ENCODE data around the gene FGF21. TPM values are rescaled to one million over a fixed set of nuclear protein-coding genes. Genes with fewer than 3 reads are reported as not detected.

FGF21 gene
- total RNA-seq, 1 donor from 2014 or later = not detected

GRCh38 chr19:48735031-48735615 lies 20.2 kb upstream of the FGF21 start:
- no peak overlapping the region for H3K9ac ChIP-seq (ENCODE audit: low read length)
- Mint-ChIP-seq H3K27me3 (ENCODE audit: low read depth, unreplicated experiment) (peaks cover 14% of the 10 kb centered on the region), H3K9me3 (ENCODE audit: unreplicated experiment) (no peaks in the 10 kb centered on the region), H3K36me3 (ENCODE audit: low read depth, unreplicated experiment) (no peaks in the 10 kb centered on the region), H3K4me1 (ENCODE audit: low read depth, unreplicated experiment) (peaks cover 4% of the 10 kb centered on the region), H3K27ac (ENCODE audit: unreplicated experiment) (no peak overlapping the region), H3K4me3 (ENCODE audit: unreplicated experiment) (peak overlapping the region; percentile 70)
- no peak for FAIRE-seq
- H3K36me3 ChIP-seq (ENCODE audit: insufficient read depth, low read length) = no peaks in the 10 kb centered on the region
- peak overlapping the region; percentile 23 for H3K4me3 ChIP-seq (ENCODE audit: insufficient read depth, low read depth, low read length)
- no peaks in the 10 kb centered on the region for H3K9me3 ChIP-seq (ENCODE audit: insufficient read depth, low read depth, low read length)
- H2AFZ ChIP-seq (ENCODE audit: low read depth, low read length) = peak overlapping the region; percentile 52
- no peak overlapping the region for H3K27ac ChIP-seq (ENCODE audit: low read depth, low read length)
- H3K27me3 ChIP-seq (ENCODE audit: insufficient read depth, low read length) = peaks cover 9% of the 10 kb centered on the region
- TF ChIP-seq, protein P1, sequence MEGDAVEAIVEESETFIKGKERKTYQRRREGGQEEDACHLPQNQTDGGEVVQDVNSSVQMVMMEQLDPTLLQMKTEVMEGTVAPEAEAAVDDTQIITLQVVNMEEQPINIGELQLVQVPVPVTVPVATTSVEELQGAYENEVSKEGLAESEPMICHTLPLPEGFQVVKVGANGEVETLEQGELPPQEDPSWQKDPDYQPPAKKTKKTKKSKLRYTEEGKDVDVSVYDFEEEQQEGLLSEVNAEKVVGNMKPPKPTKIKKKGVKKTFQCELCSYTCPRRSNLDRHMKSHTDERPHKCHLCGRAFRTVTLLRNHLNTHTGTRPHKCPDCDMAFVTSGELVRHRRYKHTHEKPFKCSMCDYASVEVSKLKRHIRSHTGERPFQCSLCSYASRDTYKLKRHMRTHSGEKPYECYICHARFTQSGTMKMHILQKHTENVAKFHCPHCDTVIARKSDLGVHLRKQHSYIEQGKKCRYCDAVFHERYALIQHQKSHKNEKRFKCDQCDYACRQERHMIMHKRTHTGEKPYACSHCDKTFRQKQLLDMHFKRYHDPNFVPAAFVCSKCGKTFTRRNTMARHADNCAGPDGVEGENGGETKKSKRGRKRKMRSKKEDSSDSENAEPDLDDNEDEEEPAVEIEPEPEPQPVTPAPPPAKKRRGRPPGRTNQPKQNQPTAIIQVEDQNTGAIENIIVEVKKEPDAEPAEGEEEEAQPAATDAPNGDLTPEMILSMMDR (IDR thresholded peaks at IDR 0.05; ENCODE audit: insufficient read depth, low read depth, low read length) = no peak
- TF ChIP-seq EZH2 (IDR thresholded peaks at IDR 0.05; ENCODE audit: insufficient read depth, low read length) = no peak
- peak overlapping the region; percentile 67 for H3K4me2 ChIP-seq (ENCODE audit: low read length)
- no peaks in the 10 kb centered on the region for H4K20me1 ChIP-seq (ENCODE audit: insufficient read depth, low read length)
- peaks cover 4% of the 10 kb centered on the region for H3K4me1 ChIP-seq (ENCODE audit: insufficient read depth, low read length)
- peak; percentile 14 for DNase-seq (ENCODE audit: low read depth)
- H3K79me2 ChIP-seq (ENCODE audit: insufficient read depth, low read length) = no peaks in the 10 kb centered on the region

DNA sequence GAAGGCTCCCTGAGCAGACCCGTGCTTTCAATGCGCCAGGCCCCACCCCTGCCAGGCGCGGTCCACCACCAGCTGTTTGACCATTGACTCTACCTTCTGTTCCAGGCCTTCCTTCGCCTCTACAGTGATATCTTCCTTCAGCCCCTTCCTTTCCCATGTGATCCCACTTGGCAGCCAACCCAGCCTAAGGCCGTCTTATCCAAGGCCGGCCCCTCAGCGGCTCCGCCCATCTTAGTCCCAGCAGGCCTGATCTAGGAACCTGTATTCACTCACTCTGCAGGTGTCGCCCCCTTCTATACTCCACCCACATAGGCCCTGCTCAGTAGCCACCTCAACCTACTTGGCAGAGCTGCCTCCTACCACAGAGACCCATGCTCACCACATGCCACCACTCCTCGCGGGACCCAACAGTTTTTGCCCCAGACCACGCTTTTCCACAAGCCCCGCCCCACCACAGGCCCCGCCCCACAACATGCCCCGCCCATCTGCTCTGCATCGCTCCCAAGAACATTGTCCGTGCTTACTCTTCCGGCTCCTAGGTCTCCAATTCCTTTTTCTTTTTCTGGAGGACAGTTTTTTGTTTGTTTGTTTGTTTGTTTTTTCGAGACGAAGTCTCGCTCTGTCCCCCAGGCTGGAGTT lies 17.8 kb upstream of the FGF21 start:
- Mint-ChIP-seq H3K27ac (ENCODE audit: unreplicated experiment) (no peak overlapping the region), H3K4me3 (ENCODE audit: unreplicated experiment) (no peak overlapping the region), H3K4me1 (ENCODE audit: low read depth, unreplicated experiment) (peaks cover 4% of the 10 kb centered on the region), H3K27me3 (ENCODE audit: low read depth, unreplicated experiment) (peaks cover 9% of the 10 kb centered on the region), H3K36me3 (ENCODE audit: low read depth, unreplicated experiment) (no peaks in the 10 kb centered on the region), H3K9me3 (ENCODE audit: unreplicated experiment) (peaks cover 2% of the 10 kb centered on the region)
- no peak for TF ChIP-seq EZH2 (IDR thresholded peaks at IDR 0.05; ENCODE audit: insufficient read depth, low read length)
- TF ChIP-seq, protein P1 (IDR thresholded peaks at IDR 0.05; ENCODE audit: insufficient read depth, low read depth, low read length) = no peak
- H3K9me3 ChIP-seq (ENCODE audit: insufficient read depth, low read depth, low read length) = no peaks in the 10 kb centered on the region
- DNase-seq (ENCODE audit: low read depth) = no peak
- peaks cover 10% of the 10 kb centered on the region for H3K27me3 ChIP-seq (ENCODE audit: insufficient read depth, low read length)
- H4K20me1 ChIP-seq (ENCODE audit: insufficient read depth, low read length) = no peaks in the 10 kb centered on the region
- no peak overlapping the region for H3K27ac ChIP-seq (ENCODE audit: low read depth, low read length)
- no peak overlapping the region for H2AFZ ChIP-seq (ENCODE audit: low read depth, low read length)
- H3K9ac ChIP-seq (ENCODE audit: low read length) = no peak overlapping the region
- H3K79me2 ChIP-seq (ENCODE audit: insufficient read depth, low read length) = no peaks in the 10 kb centered on the region
- H3K4me2 ChIP-seq (ENCODE audit: low read length) = no peak overlapping the region
- no peak for FAIRE-seq
- peaks cover 4% of the 10 kb centered on the region for H3K4me1 ChIP-seq (ENCODE audit: insufficient read depth, low read length)
- no peak overlapping the region for H3K4me3 ChIP-seq (ENCODE audit: insufficient read depth, low read depth, low read length)
- H3K36me3 ChIP-seq (ENCODE audit: insufficient read depth, low read length) = no peaks in the 10 kb centered on the region

All from astrocyte (in vitro differentiated cells and primary cell).